Lower leg skin (tissue), 4 donors: ENCODE results near the gene CES2. TPM values are rescaled to one million over a fixed set of nuclear protein-coding genes. Genes with fewer than 3 reads are reported as not detected.
"Not testable (repeated sequence)": the region's sequence is repeated elsewhere in the genome, so short reads cannot be mapped to it uniquely, and the experiment has no call there.

Source experiments
- DNase-seq, 2 donors: peaks; one replicate each; pipeline ENCODE4 v3.0.0-alpha.2; 2019; ENCODE audit warnings: low spot score in 2 of 2
- H3K4me3 ChIP-seq: fragments of 200-600 bp; sonication (generic); 2 replicates; pipeline ENCODE4 v1.5.1; 2017; ENCODE audit warnings: mild to moderate bottlenecking, low read depth; ENCODE audit not compliant: poor library complexity, severe bottlenecking
- POLR2A ChIP-seq, 2 donors: fragments of 450-650 bp; IDR thresholded peaks; one replicate each; pipeline ENCODE4 v1.6.1; 2016 to 2017; ENCODE audit warnings: antibody characterized with exemption in 2 of 2, mild to moderate bottlenecking in 1 of 2, moderate library complexity in 1 of 2
- WGBS, 2 donors: methylation state at CpG; one replicate each; pipeline ENCODE4 v1.1.5; 2018; 5-methylcytosine and 5-hydroxymethylcytosine counted together
- intact Hi-C: fragments of 100-400 bp; cut with DNase I; formaldehyde crosslinking; loops from one replicate; pipeline ENCODE4 v1.15.0; 2023; ENCODE audit warnings: low total_unique reads
- total RNA-seq, 4 donors: library from RNA; depleted of rRNA; stranded (reverse); fragments of >200 nt; gene quantifications; one replicate each; pipeline ENCODE4 v1.1.0, GENCODE V29; 2016
- TF ChIP-seq, protein P1 (sequence below), 3 donors: fragments of 450-650 bp; IDR thresholded peaks; one replicate each; pipeline ENCODE4 v1.5.1; 2016; ENCODE audit warnings: antibody characterized with exemption in 3 of 3, mild to moderate bottlenecking in 3 of 3, moderate library complexity in 2 of 3

CES2 gene
- total RNA-seq, 4 donors from 2014 or later, result 37.4 to 90.2 (median 50.2) TPM

DNA sequence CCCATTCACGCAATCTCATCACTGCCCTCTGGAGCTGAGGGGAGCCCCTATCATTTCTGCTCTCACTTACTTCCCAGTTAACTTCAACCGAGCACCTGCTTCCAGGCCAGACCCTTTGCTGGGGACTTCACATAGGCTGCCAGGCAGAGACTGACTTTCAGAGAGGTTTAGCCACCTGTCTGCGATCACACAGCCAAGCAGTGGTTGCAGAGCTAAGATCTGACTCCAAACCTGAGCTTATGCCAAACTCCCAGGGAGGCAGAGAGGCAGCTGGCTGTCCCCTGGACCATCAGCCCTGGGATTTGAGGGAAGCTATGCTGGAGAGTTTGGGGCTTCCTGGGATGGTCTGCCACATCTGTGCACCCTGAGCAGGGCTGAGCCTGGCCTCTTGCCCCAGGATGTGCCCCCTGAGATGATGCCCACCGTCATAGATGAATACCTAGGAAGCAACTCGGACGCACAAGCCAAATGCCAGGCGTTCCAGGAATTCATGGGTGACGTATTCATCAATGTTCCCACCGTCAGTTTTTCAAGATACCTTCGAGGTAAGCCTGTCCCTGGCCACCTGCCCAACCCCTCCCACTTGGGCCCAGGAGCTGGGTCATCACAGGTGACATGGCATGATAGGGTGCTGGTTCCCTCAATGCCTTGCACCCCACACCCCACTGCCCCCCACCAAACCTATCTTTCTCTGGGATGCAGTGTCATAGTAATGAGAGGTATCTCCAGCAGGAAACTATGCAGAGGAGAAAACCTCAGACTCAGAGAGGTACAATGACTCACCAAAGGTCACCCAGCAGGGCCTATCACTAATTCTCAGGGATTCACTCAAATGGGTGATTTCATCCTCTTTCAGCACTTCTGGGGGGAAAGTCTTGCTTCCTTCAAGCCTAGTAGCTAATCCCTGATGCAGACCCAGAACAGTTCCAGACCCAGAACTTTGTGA lies 35.7 kb downstream of the CES2 start:
- no peak overlapping the region for H3K4me3 ChIP-seq
- DNase-seq, result no peak
- TF ChIP-seq, protein P1, sequence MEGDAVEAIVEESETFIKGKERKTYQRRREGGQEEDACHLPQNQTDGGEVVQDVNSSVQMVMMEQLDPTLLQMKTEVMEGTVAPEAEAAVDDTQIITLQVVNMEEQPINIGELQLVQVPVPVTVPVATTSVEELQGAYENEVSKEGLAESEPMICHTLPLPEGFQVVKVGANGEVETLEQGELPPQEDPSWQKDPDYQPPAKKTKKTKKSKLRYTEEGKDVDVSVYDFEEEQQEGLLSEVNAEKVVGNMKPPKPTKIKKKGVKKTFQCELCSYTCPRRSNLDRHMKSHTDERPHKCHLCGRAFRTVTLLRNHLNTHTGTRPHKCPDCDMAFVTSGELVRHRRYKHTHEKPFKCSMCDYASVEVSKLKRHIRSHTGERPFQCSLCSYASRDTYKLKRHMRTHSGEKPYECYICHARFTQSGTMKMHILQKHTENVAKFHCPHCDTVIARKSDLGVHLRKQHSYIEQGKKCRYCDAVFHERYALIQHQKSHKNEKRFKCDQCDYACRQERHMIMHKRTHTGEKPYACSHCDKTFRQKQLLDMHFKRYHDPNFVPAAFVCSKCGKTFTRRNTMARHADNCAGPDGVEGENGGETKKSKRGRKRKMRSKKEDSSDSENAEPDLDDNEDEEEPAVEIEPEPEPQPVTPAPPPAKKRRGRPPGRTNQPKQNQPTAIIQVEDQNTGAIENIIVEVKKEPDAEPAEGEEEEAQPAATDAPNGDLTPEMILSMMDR (IDR thresholded peaks at IDR 0.05), result no peak
- TF ChIP-seq POLR2A (IDR thresholded peaks at IDR 0.05), result no peak
- WGBS, 2 donors, result 58 to 63% methylated on average over 9 to 10 of the region's 10 CpGs
- intact Hi-C loops, result loop anchor here (10.0 kb wide), 1 partner anchor 76 kb away; no protein-coding TSS in a partner anchor

DNA sequence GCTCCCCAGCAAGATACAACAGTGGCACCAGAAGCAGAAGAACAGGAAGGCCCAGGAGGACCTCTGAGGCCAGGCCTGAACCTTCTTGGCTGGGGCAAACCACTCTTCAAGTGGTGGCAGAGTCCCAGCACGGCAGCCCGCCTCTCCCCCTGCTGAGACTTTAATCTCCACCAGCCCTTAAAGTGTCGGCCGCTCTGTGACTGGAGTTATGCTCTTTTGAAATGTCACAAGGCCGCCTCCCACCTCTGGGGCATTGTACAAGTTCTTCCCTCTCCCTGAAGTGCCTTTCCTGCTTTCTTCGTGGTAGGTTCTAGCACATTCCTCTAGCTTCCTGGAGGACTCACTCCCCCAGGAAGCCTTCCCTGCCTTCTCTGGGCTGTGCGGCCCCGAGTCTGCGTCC lies 37.7 kb downstream of the CES2 start:
- H3K4me3 ChIP-seq, result no peak overlapping the region
- TF ChIP-seq, protein P1 (IDR thresholded peaks at IDR 0.05), result no peak
- TF ChIP-seq POLR2A (IDR thresholded peaks at IDR 0.05), result no peak
- intact Hi-C loops, result loop anchor here (10.0 kb wide), 1 partner anchor 78 kb away; no protein-coding TSS in a partner anchor
- WGBS, 2 donors, result 78 to 82% methylated on average over 9 of the region's 9 CpGs
- DNase-seq, result no peak

DNA sequence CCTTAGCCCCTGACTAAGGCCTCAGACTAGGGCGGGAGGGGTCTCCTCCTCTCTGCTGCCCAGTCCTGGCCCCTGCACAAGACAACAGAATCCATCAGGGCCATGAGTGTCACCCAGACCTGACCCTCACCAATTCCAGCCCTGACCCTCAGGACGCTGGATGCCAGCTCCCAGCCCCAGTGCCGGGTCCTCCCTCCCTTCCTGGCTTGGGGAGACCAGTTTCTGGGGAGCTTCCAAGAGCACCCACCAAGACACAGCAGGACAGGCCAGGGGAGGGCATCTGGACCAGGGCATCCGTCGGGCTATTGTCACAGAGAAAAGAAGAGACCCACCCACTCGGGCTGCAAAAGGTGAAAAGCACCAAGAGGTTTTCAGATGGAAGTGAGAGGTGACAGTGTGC lies 38.4 kb downstream of the CES2 start:
- TF ChIP-seq, protein P1 (IDR thresholded peaks at IDR 0.05), result no peak
- no peak for TF ChIP-seq POLR2A (IDR thresholded peaks at IDR 0.05)
- 83 to 90% methylated on average over 3 to 6 of the region's 6 CpGs for WGBS, 2 donors
- intact Hi-C loops, result loop anchor here (10.0 kb wide), 1 partner anchor 79 kb away; no protein-coding TSS in a partner anchor
- no peak overlapping the region for H3K4me3 ChIP-seq
- no peak for DNase-seq

DNA sequence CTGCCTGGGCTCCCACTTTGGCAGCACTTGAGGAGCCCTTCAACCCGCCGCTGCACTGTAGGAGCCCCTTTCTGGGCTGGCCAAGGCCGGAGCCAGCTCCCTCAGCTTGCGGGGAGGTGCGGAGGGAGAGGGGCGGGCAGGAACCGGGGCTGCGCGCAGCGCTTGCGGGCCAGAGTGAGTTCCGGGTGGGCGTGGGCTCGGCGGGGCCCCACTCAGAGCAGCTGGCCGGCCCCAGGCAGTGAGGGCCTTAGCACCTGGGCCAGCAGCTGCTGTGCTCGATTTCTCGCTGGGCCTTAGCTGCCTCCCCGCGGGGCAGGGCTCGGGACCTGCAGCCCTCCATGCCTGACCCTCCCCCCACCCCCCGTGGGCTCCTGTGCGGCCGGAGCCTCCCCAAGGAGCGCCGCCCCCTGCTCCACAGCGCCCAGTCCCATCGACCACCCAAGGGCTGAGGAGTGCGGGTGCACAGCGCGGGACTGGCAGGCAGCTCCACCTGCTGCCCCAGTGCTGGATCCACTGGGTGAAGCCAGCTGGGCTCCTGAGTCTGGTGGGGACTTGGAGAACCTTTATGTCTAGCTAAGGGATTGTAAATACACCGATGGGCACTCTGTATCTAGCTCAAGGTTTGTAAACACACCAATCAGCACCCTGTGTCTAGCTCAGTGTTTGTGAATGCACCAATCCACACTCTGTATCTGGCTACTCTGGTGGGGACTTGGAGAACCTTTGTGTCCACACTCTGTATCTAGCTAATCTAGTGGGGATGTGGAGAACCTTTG lies 39.0 kb downstream of the CES2 start:
- not testable (repeated sequence) for DNase-seq, H3K4me3 ChIP-seq
- intact Hi-C loops, result loop anchor here (10.0 kb wide), 1 partner anchor 80 kb away; no protein-coding TSS in a partner anchor
- 81 to 89% methylated on average over 17 to 20 of the region's 32 CpGs for WGBS, 2 donors

DNA sequence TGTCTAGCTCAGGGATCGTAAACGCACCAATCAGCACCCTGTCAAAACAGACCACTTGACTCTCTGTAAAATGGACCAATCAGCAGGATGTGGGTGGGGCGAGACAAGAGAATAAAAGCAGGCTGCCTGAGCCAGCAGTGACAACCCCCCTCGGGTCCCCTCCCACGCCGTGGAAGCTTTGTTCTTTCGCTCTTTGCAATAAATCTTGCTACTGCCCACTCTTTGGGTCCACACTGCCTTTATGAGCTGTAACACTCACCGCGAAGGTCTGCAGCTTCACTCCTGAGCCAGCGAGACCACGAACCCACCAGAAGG lies 39.6 kb downstream of the CES2 start:
- DNase-seq, H3K4me3 ChIP-seq: not testable (repeated sequence)
- intact Hi-C loops, result loop anchor here (5.0 to 10.0 kb wide), 2 partner anchors 80 to 182 kb away; partner anchors contain the start of genes FBXL8 and TRADD
- WGBS, 2 donors, result 59 to 60% methylated on average over 11 of the region's 11 CpGs

DNA sequence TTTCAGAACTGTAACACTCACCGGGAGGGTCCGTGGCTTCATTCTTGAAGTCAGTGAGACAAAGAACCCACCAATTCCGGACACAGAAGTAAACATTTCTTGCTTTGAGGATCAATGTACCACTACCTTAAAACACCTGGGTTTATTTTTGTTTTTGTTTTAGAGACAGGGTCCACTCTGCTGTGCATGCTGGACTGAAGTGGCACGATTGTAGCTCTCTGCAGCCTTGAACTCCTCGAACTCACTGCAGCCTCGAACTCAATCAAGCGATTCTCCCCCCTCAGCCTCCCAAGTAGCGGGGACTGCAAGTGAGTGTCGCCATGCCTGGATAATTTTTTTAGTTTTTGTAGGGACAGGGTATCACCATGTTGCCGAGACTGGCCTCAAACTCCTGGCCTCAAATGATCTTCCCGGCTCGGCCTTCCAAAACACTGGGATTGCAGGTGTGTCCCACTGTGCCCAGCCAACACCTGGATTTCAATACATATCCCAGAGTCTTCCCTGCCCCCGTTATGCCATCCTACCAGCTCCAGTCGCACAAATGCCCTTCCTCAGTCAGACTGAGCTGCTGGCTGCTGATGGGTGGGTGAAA lies 40.1 kb downstream of the CES2 start:
- no peak for DNase-seq
- intact Hi-C loops, result loop anchor here (5.0 to 10.0 kb wide), 2 partner anchors 81 to 182 kb away; partner anchors contain the start of genes FBXL8 and TRADD
- 86 to 88% methylated on average over 14 of the region's 14 CpGs for WGBS, 2 donors
- no peak for TF ChIP-seq POLR2A (IDR thresholded peaks at IDR 0.05)
- TF ChIP-seq, protein P1 (IDR thresholded peaks at IDR 0.05), result no peak
- H3K4me3 ChIP-seq, result no peak overlapping the region
